Ascending aorta (tissue), 2 donors: ENCODE data around the gene FBXO28. TPM values are rescaled to one million over a fixed set of nuclear protein-coding genes. Genes with fewer than 3 reads are reported as not detected.

Experiments
- DNase-seq, 2 donors: peaks; one replicate each; pipeline ENCODE4 v3.0.0-alpha.2; 2019; ENCODE audit warnings: low spot score in 2 of 2
- H3K27ac ChIP-seq, 2 donors: fragments of 200-600 bp; sonication (generic); one replicate each; pipeline ENCODE4 v1.5.1; 2016 to 2017; ENCODE audit warnings: mild to moderate bottlenecking in 1 of 2
- H3K27me3 ChIP-seq: fragments of 200-600 bp; sonication (generic); one replicate; pipeline ENCODE4 v1.5.1; 2017
- H3K36me3 ChIP-seq, 2 donors: fragments of 200-600 bp; sonication (generic); one replicate each; pipeline ENCODE4 v1.5.1; 2016
- H3K4me1 ChIP-seq, 2 donors: fragments of 200-600 bp; sonication (generic); one replicate each; pipeline ENCODE4 v1.5.1; 2016 to 2017; ENCODE audit warnings: mild to moderate bottlenecking in 1 of 2
- H3K4me3 ChIP-seq, 2 donors: fragments of 200-600 bp; sonication (generic); one replicate each; pipeline ENCODE4 v1.5.1; 2016 to 2017; ENCODE audit warnings: mild to moderate bottlenecking in 1 of 2
- H3K9me3 ChIP-seq, 2 donors: fragments of 200-600 bp; sonication (generic); one replicate each; pipeline ENCODE4 v1.5.1; 2016
- intact Hi-C: fragments of 100-400 bp; cut with DNase I; formaldehyde crosslinking; loops from one replicate; pipeline ENCODE4 v1.15.1; 2023
- total RNA-seq: library from RNA; depleted of rRNA; stranded (reverse); fragments of >200 nt; gene quantifications from one replicate; pipeline ENCODE4 v1.1.0, GENCODE V29; 2016
- TF ChIP-seq, protein P1 (sequence below), 3 experiments: fragments of 200-600 bp in 2 of 3; fragments of 450-650 bp in 1 of 3; sonication (generic) in 2 of 3; IDR thresholded peaks; one replicate each; pipeline ENCODE4 v1.5.1; 2016 to 2019; ENCODE audit warnings: antibody characterized with exemption in 3 of 3, mild to moderate bottlenecking in 1 of 3, moderate library complexity in 1 of 3

Gene FBXO28
- total RNA-seq, 1 donor from 2014 or later, result 4.8 TPM

DNA sequence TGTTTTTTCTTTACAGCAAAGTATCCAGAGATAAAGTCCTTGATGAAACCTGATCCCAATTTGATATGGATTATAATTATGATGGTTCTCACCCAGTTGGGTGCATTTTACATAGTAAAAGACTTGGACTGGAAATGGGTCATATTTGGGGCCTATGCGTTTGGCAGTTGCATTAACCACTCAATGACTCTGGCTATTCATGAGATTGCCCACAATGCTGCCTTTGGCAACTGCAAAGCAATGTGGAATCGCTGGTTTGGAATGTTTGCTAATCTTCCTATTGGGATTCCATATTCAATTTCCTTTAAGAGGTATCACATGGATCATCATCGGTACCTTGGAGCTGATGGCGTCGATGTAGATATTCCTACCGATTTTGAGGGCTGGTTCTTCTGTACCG lies 75.7 kb downstream of the FBXO28 start:
- Histone ChIP-seq H3K36me3 (peaks cover 25 to 41% of the 10 kb centered on the region in 2 donors), H3K9me3 (no peaks in the 10 kb centered on the region), H3K27me3 (no peaks in the 10 kb centered on the region), H3K27ac (no peak overlapping the region), H3K4me3 (no peak overlapping the region), H3K4me1 (peaks cover 4 to 17% of the 10 kb centered on the region in 2 donors)
- intact Hi-C loops, result loop anchor here (10.0 kb wide), 2 partner anchors 245 to 475 kb away; partner anchors contain the start of genes CAPN2 and WDR26
- TF ChIP-seq, protein P1, sequence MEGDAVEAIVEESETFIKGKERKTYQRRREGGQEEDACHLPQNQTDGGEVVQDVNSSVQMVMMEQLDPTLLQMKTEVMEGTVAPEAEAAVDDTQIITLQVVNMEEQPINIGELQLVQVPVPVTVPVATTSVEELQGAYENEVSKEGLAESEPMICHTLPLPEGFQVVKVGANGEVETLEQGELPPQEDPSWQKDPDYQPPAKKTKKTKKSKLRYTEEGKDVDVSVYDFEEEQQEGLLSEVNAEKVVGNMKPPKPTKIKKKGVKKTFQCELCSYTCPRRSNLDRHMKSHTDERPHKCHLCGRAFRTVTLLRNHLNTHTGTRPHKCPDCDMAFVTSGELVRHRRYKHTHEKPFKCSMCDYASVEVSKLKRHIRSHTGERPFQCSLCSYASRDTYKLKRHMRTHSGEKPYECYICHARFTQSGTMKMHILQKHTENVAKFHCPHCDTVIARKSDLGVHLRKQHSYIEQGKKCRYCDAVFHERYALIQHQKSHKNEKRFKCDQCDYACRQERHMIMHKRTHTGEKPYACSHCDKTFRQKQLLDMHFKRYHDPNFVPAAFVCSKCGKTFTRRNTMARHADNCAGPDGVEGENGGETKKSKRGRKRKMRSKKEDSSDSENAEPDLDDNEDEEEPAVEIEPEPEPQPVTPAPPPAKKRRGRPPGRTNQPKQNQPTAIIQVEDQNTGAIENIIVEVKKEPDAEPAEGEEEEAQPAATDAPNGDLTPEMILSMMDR (IDR thresholded peaks at IDR 0.05), result no peak
- DNase-seq, result no peak

DNA sequence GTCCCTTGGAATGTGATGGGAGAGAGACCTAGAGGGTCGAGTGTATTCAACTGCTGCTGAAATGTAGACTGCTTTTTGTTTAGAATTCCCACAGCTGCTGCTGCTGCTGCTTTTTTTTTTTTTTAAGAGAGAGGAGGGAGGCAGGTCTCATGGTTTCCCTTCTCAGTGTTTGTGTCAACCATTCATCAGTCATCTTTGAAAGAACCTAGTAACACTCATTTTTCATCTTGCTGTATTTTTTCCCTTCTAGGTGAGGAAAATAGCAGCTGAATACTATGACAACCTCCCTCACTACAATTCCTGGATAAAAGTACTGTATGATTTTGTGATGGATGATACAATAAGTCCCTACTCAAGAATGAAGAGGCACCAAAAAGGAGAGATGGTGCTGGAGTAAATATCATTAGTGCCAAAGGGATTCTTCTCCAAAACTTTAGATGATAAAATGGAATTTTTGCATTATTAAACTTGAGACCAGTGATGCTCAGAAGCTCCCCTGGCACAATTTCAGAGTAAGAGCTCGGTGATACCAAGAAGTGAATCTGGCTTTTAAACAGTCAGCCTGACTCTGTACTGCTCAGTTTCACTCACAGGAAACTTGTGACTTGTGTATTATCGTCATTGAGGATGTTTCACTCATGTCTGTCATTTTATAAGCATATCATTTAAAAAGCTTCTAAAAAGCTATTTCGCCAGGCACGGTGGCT lies 78.3 kb downstream of the FBXO28 start:
- Histone ChIP-seq H3K27me3 (no peaks in the 10 kb centered on the region), H3K4me3 (no peak overlapping the region), H3K27ac (no peak overlapping the region), H3K36me3 (peaks cover 28 to 52% of the 10 kb centered on the region in 2 donors), H3K9me3 (no peaks in the 10 kb centered on the region), H3K4me1 (no peaks in the 10 kb centered on the region)
- DNase-seq, result no peak
- TF ChIP-seq, protein P1 (IDR thresholded peaks at IDR 0.05), result no peak
- intact Hi-C loops, result no loop called here

DNA sequence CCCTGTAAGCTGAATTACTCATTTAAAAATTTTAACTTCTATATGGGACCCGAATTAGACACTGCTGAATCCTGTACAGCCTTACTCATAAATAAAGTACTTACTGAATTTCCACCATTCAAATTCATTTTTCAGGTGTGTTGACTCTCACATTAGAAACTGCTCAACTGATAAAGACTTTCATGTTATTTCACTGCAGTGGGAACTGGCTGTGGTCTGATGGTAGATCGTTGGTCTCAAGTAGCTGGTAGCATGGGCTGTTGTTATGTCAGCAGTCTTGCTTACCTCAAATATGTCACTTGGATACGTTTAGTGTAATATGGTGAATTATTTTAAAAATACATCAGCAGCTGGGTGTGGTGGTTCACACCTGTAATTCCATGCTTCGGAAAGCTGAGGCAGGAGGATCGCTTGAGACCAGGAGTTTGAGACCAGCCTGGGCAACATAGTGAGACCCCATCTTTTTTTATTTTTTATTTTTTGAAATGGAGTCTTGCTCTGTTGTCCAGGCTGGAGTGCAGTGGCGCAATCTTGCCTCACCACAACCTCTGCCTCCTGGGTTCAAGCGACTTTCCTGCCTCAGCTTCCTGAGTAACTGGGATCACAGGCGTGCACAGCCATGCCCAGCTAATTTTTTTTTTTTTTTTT lies 79.5 kb downstream of the FBXO28 start:
- no peak for DNase-seq
- H3K27ac ChIP-seq, result no peak overlapping the region
- TF ChIP-seq, protein P1 (IDR thresholded peaks at IDR 0.05), result no peak
- H3K4me1 ChIP-seq, result no peaks in the 10 kb centered on the region
- no peaks in the 10 kb centered on the region for H3K27me3 ChIP-seq
- peaks cover 28 to 52% of the 10 kb centered on the region in 2 donors for H3K36me3 ChIP-seq
- intact Hi-C loops, result no loop called here
- H3K4me3 ChIP-seq, result no peak overlapping the region
- H3K9me3 ChIP-seq, result no peaks in the 10 kb centered on the region

DNA sequence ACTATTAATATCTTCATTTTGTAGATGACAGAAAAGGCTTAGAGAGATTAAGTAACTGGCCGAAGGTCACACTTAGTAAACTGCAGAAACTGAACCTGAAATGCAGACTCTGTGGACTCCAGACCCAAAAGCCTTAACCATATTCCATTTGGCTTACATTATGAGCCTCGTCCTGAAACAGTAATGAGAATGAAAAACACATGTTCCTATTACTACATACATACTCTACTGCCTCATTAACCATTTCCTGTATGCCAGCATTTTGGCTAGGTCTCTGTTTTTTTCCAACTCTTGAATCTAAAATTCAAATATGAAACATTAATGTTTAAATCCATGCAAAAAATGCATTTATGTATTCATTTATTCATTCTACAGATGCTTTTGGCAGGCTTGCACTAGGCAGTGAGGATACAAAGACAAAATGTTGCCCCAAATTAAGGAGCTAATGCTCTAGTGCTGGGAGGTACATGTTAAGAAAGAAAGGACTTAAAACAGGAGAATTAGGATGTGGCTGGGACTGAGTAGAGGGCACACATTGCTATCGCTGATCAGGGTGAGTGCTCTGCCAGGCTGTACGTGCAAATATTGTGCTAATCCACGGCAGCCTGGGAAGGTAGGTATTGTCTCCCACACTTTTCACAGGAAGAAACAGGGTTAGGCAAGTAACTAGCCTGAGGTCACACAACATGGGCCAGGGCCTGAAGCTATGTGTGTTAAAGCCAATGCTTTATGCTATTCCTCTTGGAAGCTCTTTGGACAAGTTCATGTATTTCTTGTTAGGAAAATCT lies 83.1 kb downstream of the FBXO28 start:
- intact Hi-C loops, result no loop called here
- Histone ChIP-seq H3K27ac (no peak overlapping the region), H3K4me3 (no peak overlapping the region), H3K27me3 (no peaks in the 10 kb centered on the region), H3K4me1 (no peaks in the 10 kb centered on the region), H3K9me3 (no peaks in the 10 kb centered on the region), H3K36me3 (peaks cover 19 to 34% of the 10 kb centered on the region in 2 donors)
- TF ChIP-seq, protein P1 (IDR thresholded peaks at IDR 0.05), result no peak
- no peak for DNase-seq

DNA sequence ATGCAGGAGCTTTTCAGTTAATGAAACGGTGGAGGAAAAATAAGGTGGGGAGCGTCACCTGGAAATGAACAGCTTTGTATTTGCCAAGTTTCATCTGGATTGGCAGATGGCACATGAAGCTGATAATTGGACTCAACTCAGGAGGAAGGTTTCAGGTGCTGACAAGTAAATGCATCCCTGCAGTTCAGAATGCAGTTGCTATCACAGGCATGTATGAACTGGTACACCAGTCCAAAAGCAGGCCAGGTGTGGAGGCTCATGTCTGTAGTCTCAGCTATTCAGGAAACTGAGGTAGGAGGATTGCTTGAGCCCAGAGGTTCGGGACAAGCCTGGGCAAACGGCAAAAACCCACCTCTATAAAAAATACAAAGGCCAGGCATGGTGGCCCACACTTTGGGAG lies 84.7 kb downstream of the FBXO28 start:
- Histone ChIP-seq H3K4me1 (no peaks in the 10 kb centered on the region), H3K4me3 (no peak overlapping the region), H3K27ac (no peak overlapping the region), H3K27me3 (no peaks in the 10 kb centered on the region), H3K36me3 (peaks cover 4 to 20% of the 10 kb centered on the region in 2 donors), H3K9me3 (no peaks in the 10 kb centered on the region)
- no peak for DNase-seq
- TF ChIP-seq, protein P1 (IDR thresholded peaks at IDR 0.05), result no peak
- intact Hi-C loops, result no loop called here
